SK-N-SH (cell line): ENCODE data around the gene SCRN1.
A peak's percentile ranks its signal among the peaks of the same experiment; 100 is the strongest.

ENCODE experiments used
- EP300 ChIP-seq, 2 experiments: IDR thresholded peaks; 2 replicates each; pipeline versions ENCODE4 v1.4.0 to v1.6.1; 2012; ENCODE audit warnings: borderline replicate concordance in 1 of 2, low read depth in 1 of 2, low read length in 1 of 2
- PBX3 ChIP-seq: IDR thresholded peaks from 2 replicates; pipeline ENCODE4; 2012
- TF ChIP-seq, protein P1 (sequence below): fragments of 200-600 bp; sonication (generic); IDR thresholded peaks from 2 replicates; pipeline ENCODE4 v1.6.1; 2017; ENCODE audit warnings: antibody characterized with exemption, mild to moderate bottlenecking, moderate library complexity

DNA sequence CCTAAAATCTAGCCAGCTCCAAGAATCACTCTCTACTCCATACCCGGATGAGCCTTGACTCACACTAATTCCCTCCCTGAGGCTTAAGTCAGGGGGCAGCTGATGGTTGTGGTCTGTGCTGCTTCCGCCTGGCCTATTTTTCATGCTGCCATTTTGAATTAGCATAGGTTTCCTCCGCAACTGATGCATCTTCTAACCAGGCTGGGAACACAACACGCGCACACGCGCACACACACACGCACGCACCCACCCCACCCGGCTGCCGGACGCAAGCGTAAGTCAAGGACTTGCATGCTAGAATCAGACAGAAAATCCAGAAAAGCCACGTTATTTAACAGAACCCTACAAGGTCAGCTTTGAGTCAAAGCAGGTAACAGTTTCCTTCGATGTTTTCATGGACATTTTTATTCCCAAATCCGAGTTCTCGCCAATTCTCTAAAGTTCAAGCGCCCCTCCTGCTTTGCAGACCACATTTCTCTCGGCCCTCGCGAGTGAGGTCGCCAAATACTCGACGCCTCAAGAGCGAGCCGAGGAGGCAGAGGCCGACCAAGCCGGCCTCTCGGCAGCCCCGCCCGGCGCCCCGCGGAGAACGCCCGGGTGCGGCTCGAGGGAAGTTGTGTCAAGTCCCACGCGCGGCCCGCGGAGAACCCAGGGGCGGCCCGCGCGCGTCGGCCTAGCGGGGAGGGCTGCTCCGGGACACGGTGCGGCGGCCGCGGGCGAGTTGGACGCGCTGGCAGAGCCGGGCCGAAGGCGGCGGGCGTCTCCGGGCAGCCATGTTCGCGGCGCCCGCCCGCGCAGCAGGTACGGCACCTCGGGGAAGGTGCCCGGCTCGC is 961 bp downstream of the SCRN1 start:
- peak; percentile 82 for TF ChIP-seq PBX3
- no peak for TF ChIP-seq EP300 (IDR thresholded peaks at IDR 0.05; ENCODE audit: borderline replicate concordance in 1 of 2, low read depth in 1 of 2, low read length in 1 of 2)
- TF ChIP-seq, protein P1, sequence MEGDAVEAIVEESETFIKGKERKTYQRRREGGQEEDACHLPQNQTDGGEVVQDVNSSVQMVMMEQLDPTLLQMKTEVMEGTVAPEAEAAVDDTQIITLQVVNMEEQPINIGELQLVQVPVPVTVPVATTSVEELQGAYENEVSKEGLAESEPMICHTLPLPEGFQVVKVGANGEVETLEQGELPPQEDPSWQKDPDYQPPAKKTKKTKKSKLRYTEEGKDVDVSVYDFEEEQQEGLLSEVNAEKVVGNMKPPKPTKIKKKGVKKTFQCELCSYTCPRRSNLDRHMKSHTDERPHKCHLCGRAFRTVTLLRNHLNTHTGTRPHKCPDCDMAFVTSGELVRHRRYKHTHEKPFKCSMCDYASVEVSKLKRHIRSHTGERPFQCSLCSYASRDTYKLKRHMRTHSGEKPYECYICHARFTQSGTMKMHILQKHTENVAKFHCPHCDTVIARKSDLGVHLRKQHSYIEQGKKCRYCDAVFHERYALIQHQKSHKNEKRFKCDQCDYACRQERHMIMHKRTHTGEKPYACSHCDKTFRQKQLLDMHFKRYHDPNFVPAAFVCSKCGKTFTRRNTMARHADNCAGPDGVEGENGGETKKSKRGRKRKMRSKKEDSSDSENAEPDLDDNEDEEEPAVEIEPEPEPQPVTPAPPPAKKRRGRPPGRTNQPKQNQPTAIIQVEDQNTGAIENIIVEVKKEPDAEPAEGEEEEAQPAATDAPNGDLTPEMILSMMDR, result no peak
